K562 (cell line): Measurements from ENCODE around the gene ZNF174. TPM values are rescaled to one million over a fixed set of nuclear protein-coding genes. Genes with fewer than 3 reads are reported as not detected.

Experiments used
- ATAC-seq: fragments of 200-7000 bp; cut with Tn5 transposase; 3 replicates; pipeline ENCODE4 v1.9.1; 2020; ENCODE audit warnings: moderate library complexity
- BruUV-seq: library from RNA; stranded (reverse); fragments of 400-500 nt; replicated peaks from 2 replicates; lab custom pipeline; 2021; lab: Mats Ljungman, UMichigan
- CTCF ChIA-PET: fragments of 300-600 bp; formaldehyde crosslinking; extraction: SDS; loops from one replicate; lab custom pipeline; 2021; ENCODE audit warnings: low intra/inter-chr PET ratio; lab: Yijun Ruan, JAX
- POLR2A ChIA-PET: fragments of 300-600, 350-650 bp; sonication (Branson Sonifier 250); formaldehyde crosslinking; extraction: SDS; loops from one replicate; lab custom pipeline; 2021; ENCODE audit warnings: antibody characterized with exemption, inconsistent platforms; lab: Yijun Ruan, JAX
- DNase-seq, 4 experiments: peaks; one replicate each; pipeline versions ENCODE4 v3.0.0 to v3.0.0-alpha.2; 2011 to 2018; ENCODE audit warnings: low spot score in 3 of 4, mixed read lengths in 3 of 4; ENCODE audit errors: extremely low read depth in 1 of 4
- FAIRE-seq: peaks from 2 replicates; lab custom pipeline; 2011; peaks lifted over from hg19 to GRCh38; lab: Jason Lieb, UNC
- H2AFZ ChIP-seq: 2 replicates; pipeline ENCODE4 v1.6.0; 2011; ENCODE audit warnings: low read depth, low read length, control low read depth, inconsistent platforms
- H3K27ac ChIP-seq: fragments of 200-600 bp; 3 replicates; pipeline ENCODE4 v1.8.0; 2011; ENCODE audit warnings: low read depth, mild to moderate bottlenecking, control low read depth, inconsistent platforms, low read length, moderate library complexity, mixed read lengths; ENCODE audit errors: extremely low read depth
- H3K27me3 ChIP-seq, 2 experiments: fragments of 300-600 bp in 1 of 2; 2 replicates in 1 of 2; 3 replicates in 1 of 2; pipeline versions ENCODE4 v1.6.0 to v1.8.0; 2011; ENCODE audit warnings: inconsistent platforms in 2 of 2, low read length in 2 of 2, mild to moderate bottlenecking in 1 of 2, mixed read lengths in 1 of 2, moderate library complexity in 1 of 2; ENCODE audit not compliant: control insufficient read depth in 2 of 2, insufficient read depth in 2 of 2
- H3K36me3 ChIP-seq: fragments of 300-600 bp; 3 replicates; pipeline ENCODE4 v1.8.0; 2011; ENCODE audit warnings: mild to moderate bottlenecking, low read length, inconsistent platforms; ENCODE audit not compliant: control insufficient read depth, insufficient read depth
- H3K4me1 ChIP-seq, 2 experiments: fragments of 200-600 bp in 1 of 2; replicated peaks in 1 of 2; 2 replicates in 1 of 2; 3 replicates in 1 of 2; pipeline versions ENCODE4 v1.5.1 to v1.8.0; 2011; ENCODE audit warnings: inconsistent platforms in 2 of 2, low read length in 2 of 2, mild to moderate bottlenecking in 1 of 2, mixed read lengths in 1 of 2, moderate library complexity in 1 of 2; ENCODE audit not compliant: control insufficient read depth in 2 of 2, insufficient read depth in 2 of 2
- H3K4me2 ChIP-seq: 2 replicates; pipeline ENCODE4 v1.6.1; 2011; ENCODE audit warnings: low read length, control low read depth, inconsistent platforms, mixed read lengths; ENCODE audit not compliant: insufficient read depth
- H3K4me3 ChIP-seq: fragments of 200-600 bp; sonication (generic), shearing (Covaris generic); 2 replicates; pipeline ENCODE4 v1.5.1; 2016; ENCODE audit warnings: control low read depth, inconsistent platforms
- H3K79me2 ChIP-seq: fragments of 200-600 bp; 3 replicates; pipeline ENCODE4 v1.8.0; 2011; ENCODE audit warnings: low read length, inconsistent platforms; ENCODE audit not compliant: control insufficient read depth, insufficient read depth
- H3K9ac ChIP-seq, 2 experiments: 2 replicates each; pipeline versions ENCODE4 v1.6.0 to v1.6.1; 2011; ENCODE audit warnings: low read depth in 2 of 2, low read length in 2 of 2, control low read depth in 1 of 2, inconsistent platforms in 1 of 2, mild to moderate bottlenecking in 1 of 2, mixed read lengths in 1 of 2; ENCODE audit not compliant: insufficient read depth in 1 of 2
- H3K9me1 ChIP-seq: one replicate; pipeline ENCODE4 v1.6.0; 2011; ENCODE audit warnings: inconsistent platforms, mild to moderate bottlenecking, low read length, moderate library complexity; ENCODE audit not compliant: control insufficient read depth, insufficient read depth
- H3K9me3 ChIP-seq: replicated peaks from 2 replicates; pipeline ENCODE4 v1.5.1; 2011; ENCODE audit warnings: low read depth, low read length, inconsistent platforms; ENCODE audit not compliant: control insufficient read depth, insufficient read depth
- H4K20me1 ChIP-seq: replicated peaks from 2 replicates; pipeline ENCODE4 v1.6.1; 2011; ENCODE audit warnings: low read length, inconsistent platforms, mixed read lengths; ENCODE audit not compliant: control insufficient read depth, insufficient read depth
- WGBS: fragments of 100-300 bp; shearing (Covaris generic); methylation state at CpG from one replicate; pipeline ENCODE4 v1.1.6; 2016; ENCODE audit warnings: low coverage, mixed read lengths; ENCODE audit not compliant: insufficient coverage; ENCODE audit errors: missing lambda C conversion rate; 5-methylcytosine and 5-hydroxymethylcytosine counted together
- in situ Hi-C: fragments of 300-500 bp; cut with MboI; formaldehyde crosslinking; loops from 4 replicates; pipeline ENCODE4 v1.15.0; 2018; ENCODE audit warnings: inconsistent platforms, mixed read lengths
- intact Hi-C: fragments of 100-400 bp; cut with micrococcal nuclease; formaldehyde crosslinking; loops from 2 replicates; pipeline ENCODE4 v1.14.2; 2022
- polyA plus RNA-seq, 8 experiments: library from polyadenylated mRNA; depleted of rRNA in 4 of 8; stranded (reverse) in 5 of 8; unstranded in 3 of 8; fragments of >200 nt; fragmentation: Nextera tagmentation in 2 of 8; fragmentation: Illumina TruSeq in 1 of 8; extraction: Ambion mirVana in 2 of 8; extraction: Trizol in 1 of 8; gene quantifications; 2 replicates each; pipeline versions ENCODE4 v1.2.1 to v1.2.3, GENCODE V29; 2011 to 2014; ENCODE audit warnings: inconsistent platforms in 1 of 8, missing spikeins in 1 of 8
- total RNA-seq, 7 experiments: library from RNA; depleted of rRNA in 6 of 7; stranded (reverse); fragments of >200 nt in 6 of 7; fragmentation: Illumina TruSeq in 2 of 7; extraction: Trizol in 2 of 7; gene quantifications; 2 replicates each; pipeline versions ENCODE4 v1.2.1 to v1.2.3, GENCODE V29; 2011 to 2021; ENCODE audit warnings: low replicate concordance in 1 of 7
- TF ChIP-seq, protein P1 (sequence below), 3 experiments: IDR thresholded peaks in 2 of 3; conservative IDR thresholded peaks in 1 of 3; 2 replicates each; pipeline ENCODE4 v1.5.1; 2011 to 2012; ENCODE audit warnings: low read length in 3 of 3, mild to moderate bottlenecking in 3 of 3, control low read depth in 2 of 3, improper control_type of control experiment in 1 of 3, inconsistent platforms in 1 of 3, low read depth in 1 of 3, mixed read lengths in 1 of 3, moderate library complexity in 1 of 3; ENCODE audit not compliant: insufficient read depth in 2 of 3
- TF ChIP-seq, protein P2 (sequence below): fragments of 450-650 bp; formaldehyde crosslinking; IDR thresholded peaks from 2 replicates; pipeline ENCODE4 v1.4.0; 2020; ENCODE audit warnings: mild to moderate bottlenecking, moderate library complexity

ZNF174 gene
- total and polyA plus RNA-seq, 9 of the 15 experiments (the other 6 are each of a cell fraction or from before 2014, with no cell fraction given), result 5.1 to 19.1 (median 12.5) TPM

DNA sequence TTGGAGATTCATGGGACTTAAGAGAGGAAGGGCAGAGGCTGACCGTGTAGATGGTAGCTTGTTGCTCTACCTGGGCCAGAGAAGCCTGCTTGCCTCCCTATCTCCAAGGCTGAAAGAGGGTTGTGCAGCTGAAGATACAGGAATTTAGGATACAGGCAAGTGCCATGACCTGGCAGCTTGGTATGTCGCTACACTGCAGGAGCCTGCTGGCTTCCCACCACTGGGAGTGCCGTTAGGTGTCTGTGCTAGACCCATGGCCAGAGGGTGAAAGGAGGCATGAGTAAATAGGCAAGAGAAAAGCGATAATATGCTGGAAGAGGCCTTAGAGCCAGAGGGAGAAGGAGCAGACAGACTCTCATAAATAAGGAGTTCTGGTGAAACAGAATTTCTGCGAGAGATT, 53.1 kb downstream of the ZNF174 start:
- FAIRE-seq, result no peak
- TF ChIP-seq, protein P1, sequence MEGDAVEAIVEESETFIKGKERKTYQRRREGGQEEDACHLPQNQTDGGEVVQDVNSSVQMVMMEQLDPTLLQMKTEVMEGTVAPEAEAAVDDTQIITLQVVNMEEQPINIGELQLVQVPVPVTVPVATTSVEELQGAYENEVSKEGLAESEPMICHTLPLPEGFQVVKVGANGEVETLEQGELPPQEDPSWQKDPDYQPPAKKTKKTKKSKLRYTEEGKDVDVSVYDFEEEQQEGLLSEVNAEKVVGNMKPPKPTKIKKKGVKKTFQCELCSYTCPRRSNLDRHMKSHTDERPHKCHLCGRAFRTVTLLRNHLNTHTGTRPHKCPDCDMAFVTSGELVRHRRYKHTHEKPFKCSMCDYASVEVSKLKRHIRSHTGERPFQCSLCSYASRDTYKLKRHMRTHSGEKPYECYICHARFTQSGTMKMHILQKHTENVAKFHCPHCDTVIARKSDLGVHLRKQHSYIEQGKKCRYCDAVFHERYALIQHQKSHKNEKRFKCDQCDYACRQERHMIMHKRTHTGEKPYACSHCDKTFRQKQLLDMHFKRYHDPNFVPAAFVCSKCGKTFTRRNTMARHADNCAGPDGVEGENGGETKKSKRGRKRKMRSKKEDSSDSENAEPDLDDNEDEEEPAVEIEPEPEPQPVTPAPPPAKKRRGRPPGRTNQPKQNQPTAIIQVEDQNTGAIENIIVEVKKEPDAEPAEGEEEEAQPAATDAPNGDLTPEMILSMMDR (IDR thresholded peaks at IDR 0.05 in 2 of 3, conservative IDR thresholded peaks at IDR 0.05 in 1 of 3; ENCODE audit: insufficient read depth in 2 of 3, low read depth in 1 of 3, low read length in 3 of 3), result 0 out of 6 replicates have a peak, but pooled peaks of 1 of the 3 experiments have one; percentile 5
- TF ChIP-seq, protein P2, sequence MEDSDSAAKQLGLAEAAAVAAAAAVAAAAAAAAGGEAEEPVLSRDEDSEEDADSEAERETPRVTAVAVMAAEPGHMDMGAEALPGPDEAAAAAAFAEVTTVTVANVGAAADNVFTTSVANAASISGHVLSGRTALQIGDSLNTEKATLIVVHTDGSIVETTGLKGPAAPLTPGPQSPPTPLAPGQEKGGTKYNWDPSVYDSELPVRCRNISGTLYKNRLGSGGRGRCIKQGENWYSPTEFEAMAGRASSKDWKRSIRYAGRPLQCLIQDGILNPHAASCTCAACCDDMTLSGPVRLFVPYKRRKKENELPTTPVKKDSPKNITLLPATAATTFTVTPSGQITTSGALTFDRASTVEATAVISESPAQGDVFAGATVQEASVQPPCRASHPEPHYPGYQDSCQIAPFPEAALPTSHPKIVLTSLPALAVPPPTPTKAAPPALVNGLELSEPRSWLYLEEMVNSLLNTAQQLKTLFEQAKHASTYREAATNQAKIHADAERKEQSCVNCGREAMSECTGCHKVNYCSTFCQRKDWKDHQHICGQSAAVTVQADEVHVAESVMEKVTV, result no peak
- Histone ChIP-seq H3K27me3 (no peaks in the 10 kb centered on the region), H2AFZ (no peak overlapping the region), H3K4me3 (no peak overlapping the region), H3K9ac (no peak overlapping the region), H3K36me3 (no peaks in the 10 kb centered on the region), H3K4me1 (peaks cover 9 to 16% of the 10 kb centered on the region in 2 experiments; a peak in 4 of 5 replicates), H4K20me1 (peaks cover under 1% of the 10 kb centered on the region; the same call in 1 of the 2 replicates), H3K4me2 (no peak overlapping the region), H3K9me1 (no peaks in the 10 kb centered on the region), H3K27ac (no peak overlapping the region), H3K9me3 (no peaks in the 10 kb centered on the region), H3K79me2 (peaks cover 10% of the 10 kb centered on the region)
- 35% methylated on average over 5 of the region's 5 CpGs for WGBS
- in situ Hi-C loops (no loop called here), intact Hi-C loops (no loop called here)
- no peak for ATAC-seq
- ChIA-PET POLR2A (interaction anchor here (1.4 kb wide), 1 partner anchor 10 kb away, joined by 4 read pairs; no protein-coding TSS in a partner anchor), CTCF (no interaction called here)
- no TSS peak for BruUV-seq
- no peak for DNase-seq
